Activated T-helper 9 cell treated with anti-CD3 and anti-CD28 coated beads, Interleukin-2, amount 50 U/mL, for 16 hours (primary cell): Measurements from ENCODE around the gene KIAA0040.
"Not testable (repeated sequence)": the region's sequence is repeated elsewhere in the genome, so short reads cannot be mapped to it uniquely, and the experiment has no call there.

Experiments
- DNase-seq: peaks from one replicate; pipeline ENCODE4 v3.0.0-alpha.2; 2020; ENCODE audit warnings: low read depth

The KIAA0040 gene

GRCh38 chr1:175134500-175134899, 58.1 kb downstream of the KIAA0040 start:
- DNase-seq: no peak

- no peak for DNase-seq
Observed at GRCh38 chr1:175133673-175134435, 58.7 kb downstream of the KIAA0040 start.

GRCh38 chr1:175132436-175132835, 60.1 kb downstream of the KIAA0040 start:
- DNase-seq: no peak

- no peak for DNase-seq
Observed at GRCh38 chr1:175131095-175131494, 61.5 kb downstream of the KIAA0040 start.

- no peak for DNase-seq
Observed at GRCh38 chr1:175130649-175131045, 61.9 kb downstream of the KIAA0040 start.

DNA sequence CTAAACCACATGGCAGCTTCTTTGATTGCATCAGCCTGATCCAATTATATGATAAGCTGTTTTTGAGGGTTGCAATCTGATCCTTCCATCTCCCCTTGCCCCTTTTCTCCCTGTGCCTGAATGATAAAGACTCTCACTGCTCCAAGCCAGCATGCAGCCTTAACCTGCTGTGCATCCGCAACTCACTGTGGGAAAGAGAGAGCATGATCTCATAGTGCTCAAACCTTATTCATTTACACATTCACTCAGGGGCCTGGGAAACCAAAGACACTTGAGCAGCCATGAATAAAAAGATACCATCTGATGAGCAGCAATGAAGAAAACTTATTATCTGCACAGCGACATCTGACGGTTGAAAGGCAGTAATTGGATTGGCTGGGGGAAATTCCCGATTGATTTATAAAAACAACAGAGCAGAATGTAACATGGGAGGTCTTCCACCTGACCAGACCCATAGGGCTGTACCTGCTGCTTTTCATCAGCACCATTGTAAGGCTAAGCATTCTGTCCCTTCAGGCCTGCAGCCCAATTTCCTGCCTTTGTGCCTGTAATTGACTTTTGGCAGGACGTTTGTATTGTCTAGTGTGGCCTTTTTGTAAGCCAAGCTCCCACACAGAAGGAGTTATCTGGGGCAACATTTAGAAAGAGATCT, 62.5 kb downstream of the KIAA0040 start:
- no peak for DNase-seq

DNA sequence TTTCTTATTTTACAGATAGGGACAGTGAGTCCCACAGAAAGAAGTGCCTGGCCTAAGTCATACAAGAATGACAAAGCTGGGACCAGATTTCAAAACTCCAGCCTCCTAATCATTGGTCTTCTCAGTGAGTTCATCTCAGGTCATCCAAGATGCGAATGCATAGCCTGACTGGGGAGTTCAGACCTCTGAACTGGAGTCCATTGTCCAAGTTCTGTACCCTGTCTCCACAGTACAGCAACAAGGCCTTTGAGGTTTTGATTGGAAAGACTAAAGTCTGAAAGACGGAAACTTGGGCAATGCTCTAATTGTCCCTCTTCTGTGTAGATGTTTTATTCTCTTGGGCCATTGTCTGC, 63.0 kb downstream of the KIAA0040 start:
- DNase-seq: no peak

DNA sequence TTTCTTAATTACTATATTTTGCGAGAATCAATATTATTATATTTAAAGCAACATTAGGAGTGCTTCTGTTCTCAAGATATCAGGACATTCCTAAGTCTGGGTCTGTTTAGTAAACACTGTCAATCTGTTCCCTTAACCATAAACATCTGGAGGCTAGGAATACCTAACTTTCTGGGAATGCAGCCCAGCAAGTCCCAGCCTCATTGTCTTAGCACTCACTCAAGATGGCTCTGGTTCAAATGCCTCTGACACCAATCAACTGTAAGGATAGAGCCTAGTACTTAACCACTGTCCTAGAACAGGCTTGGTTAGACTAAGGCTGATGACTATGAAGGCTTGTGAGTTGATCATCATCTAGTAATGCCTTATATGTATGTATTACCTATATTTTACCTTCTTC, 63.4 kb downstream of the KIAA0040 start:
- no peak for DNase-seq

- DNase-seq: no peak
Observed at GRCh38 chr1:175128523-175128922, 64.1 kb downstream of the KIAA0040 start.

GRCh38 chr1:175127565-175127964, 65.0 kb downstream of the KIAA0040 start:
- no peak for DNase-seq

DNA sequence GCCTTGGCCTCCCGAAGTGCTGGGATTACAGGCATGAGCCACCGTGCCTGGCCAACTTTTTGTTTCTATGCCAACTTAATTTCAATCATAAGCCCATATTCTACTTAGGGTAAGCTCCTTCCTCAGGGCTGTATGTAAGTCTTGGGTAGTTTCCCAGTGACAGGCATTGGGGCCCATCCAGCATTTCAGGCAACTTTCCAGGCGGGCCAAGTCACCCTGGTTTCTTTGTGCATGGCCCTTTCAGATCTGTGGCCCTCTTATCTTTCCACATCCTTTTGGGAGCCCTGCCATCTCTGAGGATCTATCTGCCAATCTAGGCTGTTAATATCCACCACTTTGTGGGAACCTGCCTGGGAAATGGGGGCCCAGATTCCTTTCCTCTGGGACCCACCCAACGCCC, 66.2 kb downstream of the KIAA0040 start:
- DNase-seq: no peak

DNA sequence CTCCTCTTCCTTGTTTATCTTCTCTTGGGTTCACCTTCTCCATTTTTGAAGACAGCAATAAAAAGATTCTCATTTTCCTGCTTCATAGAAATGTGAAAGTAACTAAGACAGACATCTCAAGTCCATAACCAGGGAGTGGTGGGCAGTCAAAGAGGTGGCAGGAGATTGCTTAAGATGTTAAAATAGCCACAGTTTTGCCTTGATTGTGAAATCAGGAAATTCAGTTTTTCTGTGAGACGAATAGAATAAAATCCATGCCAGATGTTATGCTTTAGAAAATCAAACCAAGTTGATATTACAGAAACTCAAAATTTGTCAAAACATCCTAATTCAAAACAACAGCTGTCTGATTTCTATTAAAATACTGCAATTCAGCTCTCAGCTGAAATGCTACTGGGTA, 67.7 kb downstream of the KIAA0040 start:
- DNase-seq: no peak

DNA sequence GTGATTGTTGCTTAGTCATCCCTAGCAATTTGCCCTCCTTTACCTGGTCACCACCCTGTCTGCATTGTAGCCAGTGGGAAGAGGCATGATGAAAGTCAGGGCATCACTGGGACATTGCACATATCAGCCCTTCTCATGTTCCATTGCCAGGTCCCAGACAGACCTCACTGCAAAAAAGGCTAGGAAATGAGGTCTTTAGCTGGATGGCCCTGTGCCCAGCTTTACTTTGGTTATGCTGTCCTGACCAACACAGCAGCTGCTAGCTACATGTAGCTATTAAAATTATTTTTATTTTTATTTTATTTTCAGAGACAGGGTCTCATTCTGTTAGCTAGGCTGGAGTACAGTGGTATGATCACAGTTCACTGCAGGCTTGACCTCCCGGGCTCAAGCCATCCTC, 72.1 kb downstream of the KIAA0040 start:
- no peak for DNase-seq

DNA sequence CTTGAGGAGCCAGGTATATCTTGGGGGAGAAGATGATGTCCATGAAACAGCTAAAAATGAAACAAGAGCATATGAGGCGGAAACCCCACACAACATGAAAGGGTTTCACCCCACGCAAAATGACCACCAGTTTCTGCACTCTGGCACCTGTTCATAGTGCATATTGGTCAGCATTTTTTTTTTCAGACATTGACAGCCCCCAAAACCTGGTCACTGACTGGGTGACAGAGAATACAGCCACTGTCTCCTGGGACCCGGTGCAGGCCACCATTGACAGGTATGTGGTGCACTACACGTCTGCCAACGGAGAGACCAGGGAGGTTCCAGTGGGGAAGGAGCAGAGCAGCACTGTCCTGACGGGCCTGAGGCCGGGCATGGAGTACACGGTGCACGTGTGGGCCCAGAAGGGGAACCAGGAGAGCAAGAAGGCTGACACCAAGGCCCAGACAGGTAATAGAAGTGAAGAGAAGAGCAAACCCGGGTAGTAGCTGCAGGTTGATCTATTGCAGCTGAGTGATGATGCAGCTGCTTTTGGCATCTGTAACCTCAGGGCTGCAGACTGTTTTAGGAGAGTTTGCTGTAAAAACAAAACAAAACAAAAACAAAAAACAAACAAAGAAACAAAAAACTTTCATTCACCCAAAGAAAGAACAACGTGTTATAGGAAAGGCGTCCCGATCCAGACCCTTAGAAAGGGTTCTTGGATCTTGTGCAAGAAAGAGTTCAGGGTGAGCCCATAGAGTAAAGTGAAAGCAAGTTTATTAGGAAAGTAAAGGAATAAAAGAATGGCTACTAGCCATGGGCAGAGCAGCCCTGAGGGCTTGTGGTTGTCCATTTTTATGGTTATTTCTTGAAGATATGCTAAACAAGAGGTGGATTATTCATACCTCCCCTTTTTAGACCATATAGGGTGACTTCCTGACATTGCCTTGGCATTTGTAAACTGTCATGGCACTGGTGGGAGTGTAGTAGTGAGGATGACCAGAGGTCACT, 73.9 kb downstream of the KIAA0040 start:
- no peak for DNase-seq

- DNase-seq: no peak
Observed at GRCh38 chr1:175116903-175117302, 75.7 kb downstream of the KIAA0040 start.

- no peak for DNase-seq
Observed at GRCh38 chr1:175116210-175116798, 76.3 kb downstream of the KIAA0040 start.

DNA sequence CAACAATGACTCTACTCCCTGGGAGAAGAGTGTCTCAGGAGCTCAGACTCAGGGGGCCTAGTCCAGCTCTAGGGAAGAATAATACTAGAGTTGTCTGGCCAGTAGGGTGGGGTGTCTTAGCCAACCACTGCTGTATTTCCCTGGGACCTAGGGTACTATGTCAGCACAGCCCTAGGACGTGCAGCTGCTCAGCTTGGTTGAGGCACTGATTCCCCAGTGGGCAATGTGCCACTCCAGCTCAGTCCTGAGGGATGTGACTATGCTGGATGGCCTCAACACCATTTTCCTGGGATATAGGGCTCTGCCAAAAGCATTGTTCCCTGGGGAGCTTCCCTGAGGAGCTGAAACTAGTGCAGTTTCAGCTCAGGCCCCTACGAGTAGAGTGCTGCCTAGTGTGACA, 77.6 kb downstream of the KIAA0040 start:
- DNase-seq: no peak

GRCh38 chr1:175108331-175108820, 84.2 kb downstream of the KIAA0040 start:
- DNase-seq: not testable (repeated sequence)
